A673 (cell line): ENCODE measurements around the gene TNFRSF25. TPM values are rescaled to one million over a fixed set of nuclear protein-coding genes. Genes with fewer than 3 reads are reported as not detected.

ENCODE experiments used
- BruUV-seq: library from RNA; stranded (reverse); fragments of 400-500 nt; replicated peaks from 2 replicates; lab custom pipeline; 2021; lab: Mats Ljungman, UMichigan
- CTCF ChIA-PET: fragments of 300-600 bp; sonication (Branson Sonifier 250); formaldehyde crosslinking; loops from one replicate; lab custom pipeline; 2022; ENCODE audit warnings: antibody characterized with exemption; lab: Charles Lee
- POLR2A ChIA-PET: fragments of 300-600 bp; sonication (Branson Sonifier 250); formaldehyde crosslinking; loops from one replicate; lab custom pipeline; 2022; ENCODE audit warnings: antibody characterized with exemption; ENCODE audit not compliant: low non-redundant PET; lab: Charles Lee
- DNase-seq: peaks from one replicate; pipeline ENCODE4 v3.0.0-alpha.2; 2015; ENCODE audit warnings: low spot score
- H3K27ac ChIP-seq: fragments of 200-600 bp; sonication (generic); 2 replicates; pipeline ENCODE4 v1.5.1; 2016; ENCODE audit warnings: mixed run types, low read depth, mild to moderate bottlenecking, mixed read lengths, antibody characterized with exemption, low read length; ENCODE audit not compliant: poor library complexity, severe bottlenecking
- H3K27me3 ChIP-seq: fragments of 200-600 bp; sonication (generic); replicated peaks from 2 replicates; pipeline ENCODE4 v1.6.1; 2017; ENCODE audit warnings: mixed run types, low read depth, mild to moderate bottlenecking, mixed read lengths, antibody characterized with exemption, low read length; ENCODE audit not compliant: insufficient read depth, poor library complexity
- H3K36me3 ChIP-seq: fragments of 200-600 bp; sonication (generic); 2 replicates; pipeline ENCODE4 v1.6.1; 2016; ENCODE audit warnings: mixed run types, mild to moderate bottlenecking, mixed read lengths, antibody characterized with exemption, low read length; ENCODE audit not compliant: insufficient read depth, poor library complexity, severe bottlenecking
- H3K4me1 ChIP-seq: fragments of 200-600 bp; sonication (generic); 2 replicates; pipeline ENCODE4 v1.6.1; 2017; ENCODE audit warnings: mixed run types, mild to moderate bottlenecking, mixed read lengths, antibody characterized with exemption, low read length; ENCODE audit not compliant: insufficient read depth, poor library complexity, severe bottlenecking
- H3K4me3 ChIP-seq: fragments of 200-600 bp; sonication (generic); 2 replicates; pipeline ENCODE4 v1.5.1; 2016; ENCODE audit warnings: low read depth, mixed run types, mild to moderate bottlenecking, mixed read lengths, low read length; ENCODE audit not compliant: poor library complexity, severe bottlenecking
- H3K9me3 ChIP-seq: fragments of 200-600 bp; sonication (generic); 2 replicates; pipeline ENCODE4 v1.6.1; 2016; ENCODE audit warnings: mixed run types, low read depth, mild to moderate bottlenecking, mixed read lengths, antibody characterized with exemption, low read length; ENCODE audit not compliant: poor library complexity, severe bottlenecking
- EZH2 ChIP-seq: fragments of 200-600 bp; sonication (generic); IDR thresholded peaks from 2 replicates; pipeline ENCODE4 v1.6.1; 2017; ENCODE audit warnings: borderline replicate concordance, low read depth, mild to moderate bottlenecking, mixed read lengths, antibody characterized with exemption, low read length; ENCODE audit not compliant: poor library complexity, severe bottlenecking
- intact Hi-C: fragments of 100-400 bp; cut with micrococcal nuclease; formaldehyde crosslinking; loops from one replicate; pipeline ENCODE4 v1.10.0; 2022; ENCODE audit not compliant: unreplicated experiment
- total RNA-seq: library from RNA; stranded (reverse); gene quantifications from 2 replicates; pipeline ENCODE4 v1.2.3, GENCODE V29; 2021
- TF ChIP-seq, protein P1 (sequence below): fragments of 300-800, 200-600 bp; sonication (generic); conservative IDR thresholded peaks from 2 replicates; pipeline ENCODE4 v1.5.1; 2017; ENCODE audit warnings: low read depth, mild to moderate bottlenecking, antibody characterized with exemption, low read length, moderate library complexity, mixed read lengths

TNFRSF25 gene
- total RNA-seq, 1 experiment from 2014 or later: 0.97 TPM

DNA sequence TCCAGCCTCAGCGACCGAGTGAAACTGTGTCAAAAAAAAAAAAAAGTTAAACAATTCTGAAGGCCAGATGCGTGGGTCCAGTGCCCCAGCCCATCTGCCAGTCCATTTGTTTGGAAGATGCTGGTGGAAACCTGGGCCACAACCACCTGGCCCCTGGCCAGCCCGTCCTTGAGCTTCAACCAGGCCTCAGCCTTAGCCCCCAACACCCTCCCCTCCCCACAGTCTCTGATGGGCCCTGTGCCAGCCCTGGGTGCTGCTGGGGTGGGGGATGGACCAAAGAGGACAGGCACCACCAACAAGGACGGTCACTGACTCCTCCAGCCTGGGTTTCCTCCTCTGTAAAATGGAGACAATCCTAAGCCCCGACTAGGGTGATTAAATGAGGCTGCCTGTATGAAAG, 45.1 kb upstream of the TNFRSF25 start:
- Histone ChIP-seq H3K4me1 (no peaks in the 10 kb centered on the region), H3K36me3 (no peaks in the 10 kb centered on the region), H3K27ac (no peak overlapping the region), H3K27me3 (no peaks in the 10 kb centered on the region), H3K9me3 (no peaks in the 10 kb centered on the region), H3K4me3 (no peak overlapping the region)
- no peak for DNase-seq
- CTCF ChIA-PET: no interaction called here
- intact Hi-C loops: no loop called here
- no TSS peak for BruUV-seq
- POLR2A ChIA-PET: no interaction called here
- TF ChIP-seq, protein P1, sequence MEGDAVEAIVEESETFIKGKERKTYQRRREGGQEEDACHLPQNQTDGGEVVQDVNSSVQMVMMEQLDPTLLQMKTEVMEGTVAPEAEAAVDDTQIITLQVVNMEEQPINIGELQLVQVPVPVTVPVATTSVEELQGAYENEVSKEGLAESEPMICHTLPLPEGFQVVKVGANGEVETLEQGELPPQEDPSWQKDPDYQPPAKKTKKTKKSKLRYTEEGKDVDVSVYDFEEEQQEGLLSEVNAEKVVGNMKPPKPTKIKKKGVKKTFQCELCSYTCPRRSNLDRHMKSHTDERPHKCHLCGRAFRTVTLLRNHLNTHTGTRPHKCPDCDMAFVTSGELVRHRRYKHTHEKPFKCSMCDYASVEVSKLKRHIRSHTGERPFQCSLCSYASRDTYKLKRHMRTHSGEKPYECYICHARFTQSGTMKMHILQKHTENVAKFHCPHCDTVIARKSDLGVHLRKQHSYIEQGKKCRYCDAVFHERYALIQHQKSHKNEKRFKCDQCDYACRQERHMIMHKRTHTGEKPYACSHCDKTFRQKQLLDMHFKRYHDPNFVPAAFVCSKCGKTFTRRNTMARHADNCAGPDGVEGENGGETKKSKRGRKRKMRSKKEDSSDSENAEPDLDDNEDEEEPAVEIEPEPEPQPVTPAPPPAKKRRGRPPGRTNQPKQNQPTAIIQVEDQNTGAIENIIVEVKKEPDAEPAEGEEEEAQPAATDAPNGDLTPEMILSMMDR: no peak
- no peak for TF ChIP-seq EZH2

DNA sequence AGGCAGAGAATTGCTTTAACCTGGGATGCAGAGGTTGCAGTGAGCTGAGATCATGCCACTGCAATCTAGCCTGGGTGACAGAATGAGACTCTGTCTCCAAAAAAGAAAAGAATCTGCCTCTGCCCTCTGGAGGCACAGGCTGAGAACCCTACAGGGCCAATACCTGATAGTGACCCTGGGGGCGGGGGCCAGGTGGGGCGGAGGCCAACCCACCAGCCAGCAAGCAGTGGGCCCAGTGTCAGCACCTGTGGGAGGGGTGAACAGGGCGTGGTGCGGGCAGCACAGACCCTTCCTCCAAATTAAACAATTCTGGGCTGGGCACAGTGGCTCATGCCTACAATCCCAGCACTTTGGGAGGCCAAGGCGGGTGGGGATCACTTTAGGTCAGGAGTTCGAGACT, 44.5 kb upstream of the TNFRSF25 start:
- Histone ChIP-seq H3K27me3 (no peaks in the 10 kb centered on the region), H3K4me3 (no peak overlapping the region), H3K27ac (no peak overlapping the region), H3K4me1 (no peaks in the 10 kb centered on the region), H3K36me3 (no peaks in the 10 kb centered on the region), H3K9me3 (no peaks in the 10 kb centered on the region)
- intact Hi-C loops: no loop called here
- POLR2A ChIA-PET: no interaction called here
- TF ChIP-seq, protein P1: no peak
- TF ChIP-seq EZH2: no peak
- no peak for DNase-seq
- BruUV-seq: no TSS peak
- CTCF ChIA-PET: no interaction called here

DNA sequence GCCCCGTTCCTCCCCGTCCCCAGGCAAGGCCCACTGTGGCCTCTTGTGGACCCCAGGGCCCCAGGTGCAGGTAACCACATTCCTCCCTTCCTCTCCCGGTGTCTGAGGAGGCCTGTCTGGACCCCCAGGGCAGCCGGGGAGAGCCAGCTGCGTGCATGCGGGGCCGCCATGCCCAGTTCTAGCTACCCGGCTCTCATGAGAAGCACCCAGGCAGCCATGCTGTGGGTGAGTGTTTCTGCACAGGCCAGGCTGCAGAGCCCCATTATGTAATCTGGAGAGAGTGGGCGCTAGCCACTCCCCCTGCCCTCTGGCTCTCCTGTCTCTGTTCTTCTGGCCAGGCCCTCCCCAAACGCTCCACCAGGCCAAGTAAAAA, 43.9 kb upstream of the TNFRSF25 start:
- H3K36me3 ChIP-seq: no peaks in the 10 kb centered on the region
- H3K4me1 ChIP-seq: no peaks in the 10 kb centered on the region
- no peak for DNase-seq
- TF ChIP-seq EZH2: no peak
- TF ChIP-seq, protein P1: no peak
- H3K27me3 ChIP-seq: no peaks in the 10 kb centered on the region
- no peak overlapping the region for H3K4me3 ChIP-seq
- POLR2A ChIA-PET: no interaction called here
- H3K9me3 ChIP-seq: no peaks in the 10 kb centered on the region
- CTCF ChIA-PET: no interaction called here
- no peak overlapping the region for H3K27ac ChIP-seq
- intact Hi-C loops: no loop called here
- no TSS peak for BruUV-seq
